NOMO-1 treated with dmso at 0.1 percent for 144 hours (cell line): ENCODE data around the gene AFDN.
"Not testable (repeated sequence)": the region's sequence is repeated elsewhere in the genome, so short reads cannot be mapped to it uniquely, and the experiment has no call there.

Experiments
- DNase-seq: peaks from one replicate; lab custom pipeline; 2025; ENCODE audit not compliant: unreplicated experiment; lab: John Stamatoyannopoulos, UW

The AFDN gene

GRCh38 chr6:167974640-167975344, 148.1 kb downstream of the AFDN start:
- no peak for DNase-seq

- no peak for DNase-seq
Observed at GRCh38 chr6:167975458-167975857, 148.7 kb downstream of the AFDN start.

GRCh38 chr6:167976116-167976657, 149.5 kb downstream of the AFDN start:
- not testable (repeated sequence) for DNase-seq

- DNase-seq = no peak
Observed at GRCh38 chr6:167976708-167977107, 150.0 kb downstream of the AFDN start.

GRCh38 chr6:167977717-167978467, 151.2 kb downstream of the AFDN start:
- DNase-seq = no peak

- DNase-seq = no peak
Observed at GRCh38 chr6:167978607-167979006, 151.9 kb downstream of the AFDN start.

- no peak for DNase-seq
Observed at GRCh38 chr6:167979436-167980139, 152.9 kb downstream of the AFDN start.

- DNase-seq = no peak
Observed at GRCh38 chr6:167980911-167981580, 154.3 kb downstream of the AFDN start.

GRCh38 chr6:167981916-167982462, 155.3 kb downstream of the AFDN start:
- no peak for DNase-seq

- DNase-seq = no peak
Observed at GRCh38 chr6:167984144-167984719, 157.5 kb downstream of the AFDN start.

- no peak for DNase-seq
Observed at GRCh38 chr6:167984876-167985604, 158.3 kb downstream of the AFDN start.

- DNase-seq = no peak
Observed at GRCh38 chr6:167985911-167986595, 159.3 kb downstream of the AFDN start.

- no peak for DNase-seq
Observed at GRCh38 chr6:167987396-167988153, 160.9 kb downstream of the AFDN start.

- no peak for DNase-seq
Observed at GRCh38 chr6:167988154-167988495, 161.4 kb downstream of the AFDN start.

- no peak for DNase-seq
Observed at GRCh38 chr6:167988945-167989841, 162.5 kb downstream of the AFDN start.

- DNase-seq = no peak
Observed at GRCh38 chr6:167990016-167990945, 163.6 kb downstream of the AFDN start.
